NCI-H446 (cell line): ENCODE measurements around the gene ZRANB3.
"Not testable (repeated sequence)": the region's sequence is repeated elsewhere in the genome, so short reads cannot be mapped to it uniquely, and the experiment has no call there.

Source experiments
- DNase-seq, 2 experiments: peaks; one replicate each; lab custom pipeline; 2025; lab: John Stamatoyannopoulos, UW

Gene ZRANB3

GRCh38 chr2:135124924-135125886, 405.8 kb downstream of the ZRANB3 start:
- DNase-seq, result no peak

- DNase-seq, result not testable (repeated sequence)
Observed at GRCh38 chr2:135121658-135122039, 409.4 kb downstream of the ZRANB3 start.

- no peak for DNase-seq
Observed at GRCh38 chr2:135121016-135121657, 409.9 kb downstream of the ZRANB3 start.

DNA sequence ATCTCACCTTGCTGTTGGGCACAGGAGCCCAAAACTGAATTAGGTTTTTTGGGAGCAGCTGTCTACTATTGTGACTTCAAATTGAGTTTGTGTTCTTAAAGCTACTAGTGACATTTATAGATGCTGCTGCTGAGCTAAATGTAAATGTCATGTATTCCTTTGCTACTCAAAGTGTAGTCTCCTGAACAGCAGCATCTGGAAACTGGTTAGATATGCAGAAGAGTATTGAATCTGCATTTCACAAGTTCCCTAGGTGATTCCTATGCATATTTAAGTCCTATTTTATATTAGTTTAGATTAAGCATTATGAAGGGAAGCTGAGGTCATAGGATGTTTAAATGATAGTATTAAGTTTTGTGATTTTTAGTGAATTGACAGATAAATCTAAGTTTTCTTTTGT, 411.4 kb downstream of the ZRANB3 start:
- DNase-seq, result no peak

DNA sequence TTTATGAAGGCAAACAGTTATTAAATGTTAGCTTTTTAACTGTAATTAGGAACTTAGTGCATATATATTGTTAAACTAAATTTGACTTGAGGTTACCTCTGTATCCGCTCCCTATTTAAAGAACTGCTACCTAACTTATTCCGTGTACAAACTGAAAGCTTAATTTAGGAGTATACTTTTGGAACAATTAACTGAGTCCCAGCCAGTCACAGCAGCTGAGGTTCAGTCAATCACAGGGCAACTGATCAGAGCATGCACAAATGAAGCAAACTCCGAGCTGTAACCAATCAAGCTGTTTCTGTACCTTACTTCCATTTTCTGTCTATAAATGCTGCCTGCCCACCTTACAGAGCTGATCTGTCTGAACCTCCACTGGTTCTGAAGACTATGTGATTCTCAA, 417.7 kb downstream of the ZRANB3 start:
- no peak for DNase-seq

- DNase-seq, result not testable (repeated sequence)
Observed at GRCh38 chr2:135105513-135106316, 425.3 kb downstream of the ZRANB3 start.

DNA sequence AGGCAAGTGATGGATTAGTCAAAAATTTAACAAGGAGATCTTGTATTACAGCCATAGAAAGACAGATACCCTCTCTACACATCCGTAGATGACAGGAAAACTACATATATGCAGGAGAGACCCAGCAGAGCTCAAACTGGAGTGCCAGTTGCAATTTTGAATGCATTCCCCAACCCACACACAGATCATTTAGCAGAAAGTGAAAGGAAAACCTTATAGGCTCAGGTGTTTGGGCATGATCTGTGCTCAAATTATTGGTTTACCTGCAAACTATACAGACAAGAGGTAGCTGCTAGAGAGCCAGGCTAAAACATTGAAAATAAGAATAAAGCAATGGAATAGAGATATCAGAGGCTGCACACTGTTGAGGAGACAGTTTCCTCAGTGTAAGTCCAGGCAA, 427.2 kb downstream of the ZRANB3 start:
- DNase-seq, result no peak

GRCh38 chr2:135099802-135100483, 431.1 kb downstream of the ZRANB3 start:
- no peak for DNase-seq

DNA sequence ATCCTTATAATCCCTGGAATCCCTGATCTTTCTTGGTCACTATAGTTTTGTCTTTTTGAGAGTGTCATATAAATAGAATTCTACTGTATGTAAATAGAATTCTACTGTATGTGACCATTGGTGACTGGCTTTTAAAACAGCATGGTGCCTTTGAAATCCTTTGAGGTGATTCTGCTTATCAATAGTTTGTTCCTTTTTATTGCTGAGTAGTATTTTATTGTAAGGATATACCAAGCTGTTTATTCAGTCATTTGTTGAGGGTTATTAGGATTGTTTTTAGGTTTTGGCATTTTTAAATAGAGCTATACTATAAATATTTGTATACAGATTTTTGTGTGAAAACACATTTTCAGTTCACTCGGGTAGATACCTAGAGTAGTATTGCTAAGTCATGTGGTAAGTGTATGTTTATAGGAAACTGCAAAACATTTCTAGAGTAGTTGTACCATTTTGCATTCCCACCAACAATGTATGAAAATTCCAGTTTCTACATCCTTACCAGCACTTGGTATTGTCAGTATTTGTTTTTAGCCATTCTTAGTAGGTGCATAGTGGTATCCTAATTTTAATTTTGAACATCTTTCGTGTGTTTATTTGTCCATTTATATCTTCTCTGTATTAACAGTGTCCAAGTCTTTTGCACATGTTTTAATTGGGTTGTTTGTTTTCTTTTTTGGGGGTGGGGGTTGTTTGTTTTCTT, 433.3 kb downstream of the ZRANB3 start:
- DNase-seq, result no peak

- DNase-seq, result no peak
Observed at GRCh38 chr2:135096665-135097446, 434.2 kb downstream of the ZRANB3 start.

- no peak for DNase-seq
Observed at GRCh38 chr2:135095591-135095990, 435.4 kb downstream of the ZRANB3 start.

- DNase-seq, result no peak
Observed at GRCh38 chr2:135094508-135094907, 436.5 kb downstream of the ZRANB3 start.

- no peak for DNase-seq
Observed at GRCh38 chr2:135093670-135094330, 437.2 kb downstream of the ZRANB3 start.

DNA sequence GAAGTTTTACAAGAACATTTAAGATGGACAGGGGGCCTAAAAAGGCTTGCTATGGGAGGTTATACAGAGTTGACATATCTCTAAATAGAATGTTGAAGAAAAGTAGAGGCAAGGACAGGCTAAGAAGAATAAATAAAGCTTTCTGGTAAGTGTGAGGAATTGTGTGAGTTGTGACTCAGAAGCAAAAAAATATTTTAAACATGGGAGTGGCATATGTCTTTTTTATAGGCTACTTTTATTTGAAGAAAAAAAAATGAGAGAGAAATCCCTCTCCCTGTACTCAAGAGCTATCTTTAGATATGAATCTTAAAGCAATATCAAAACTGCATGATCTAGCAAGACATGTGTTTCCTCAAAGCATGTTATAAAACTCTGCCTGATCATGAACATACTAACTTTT, 437.8 kb downstream of the ZRANB3 start:
- DNase-seq, result no peak

GRCh38 chr2:135091681-135092080, 439.3 kb downstream of the ZRANB3 start:
- no peak for DNase-seq

GRCh38 chr2:135089597-135089996, 441.4 kb downstream of the ZRANB3 start:
- not testable (repeated sequence) for DNase-seq
